Heart left ventricle (tissue), 16 donors: ENCODE measurements around the gene CCDC69. TPM values are rescaled to one million over a fixed set of nuclear protein-coding genes. Genes with fewer than 3 reads are reported as not detected.

Experiments
- ATAC-seq, 4 donors: fragments of 200-7000 bp; cut with Tn5 transposase; one replicate each; pipeline ENCODE4 v1.9.1; 2020 to 2022; ENCODE audit warnings: moderate library complexity in 4 of 4, mild to moderate bottlenecking in 3 of 4, moderate number of reproducible peaks in 1 of 4
- DNase-seq, 5 donors: peaks; one replicate each; pipeline ENCODE4 v3.0.0-alpha.2; 2020
- H3K27ac ChIP-seq, 12 donors: fragments of 200-600 bp; sonication (generic) in 4 of 12; one replicate each; pipeline versions ENCODE4 v1.5.0 to v1.8.0; 2016 to 2022; ENCODE audit warnings: mild to moderate bottlenecking in 2 of 12
- H3K27me3 ChIP-seq, 9 donors: fragments of 200-600 bp; sonication (generic) in 2 of 9; one replicate each; pipeline versions ENCODE4 v1.5.1 to v1.8.0; 2016 to 2022; ENCODE audit warnings: mild to moderate bottlenecking in 3 of 9
- H3K36me3 ChIP-seq, 9 donors: fragments of 200-600 bp; sonication (generic) in 2 of 9; one replicate each; pipeline versions ENCODE4 v1.5.0 to v1.8.0; 2018 to 2022; ENCODE audit warnings: mild to moderate bottlenecking in 2 of 9
- H3K4me1 ChIP-seq, 12 donors: fragments of 200-600 bp; sonication (generic) in 4 of 12; one replicate each; pipeline versions ENCODE4 v1.5.0 to v1.8.0; 2016 to 2022; ENCODE audit warnings: mild to moderate bottlenecking in 3 of 12
- H3K4me3 ChIP-seq, 12 donors: fragments of 200-600 bp; sonication (generic) in 4 of 12; one replicate each; pipeline versions ENCODE4 v1.5.0 to v1.8.0; 2017 to 2022; ENCODE audit warnings: mild to moderate bottlenecking in 9 of 12, moderate library complexity in 4 of 12
- H3K9me3 ChIP-seq, 12 donors: fragments of 200-600 bp; sonication (generic) in 4 of 12; one replicate each; pipeline versions ENCODE4 v1.5.0 to v1.8.0; 2016 to 2022; ENCODE audit warnings: mild to moderate bottlenecking in 1 of 12
- CTCF ChIP-seq, 12 donors: fragments of 200-600 bp; sonication (generic) in 4 of 12; IDR thresholded peaks; one replicate each; pipeline versions ENCODE4 v1.5.0 to v1.8.0; 2018 to 2022; ENCODE audit warnings: antibody characterized with exemption in 12 of 12, mild to moderate bottlenecking in 5 of 12
- POLR2A ChIP-seq, 2 donors: fragments of 450-650 bp; IDR thresholded peaks; one replicate each; pipeline ENCODE4 v1.6.1; 2017; ENCODE audit warnings: antibody characterized with exemption in 2 of 2, mild to moderate bottlenecking in 2 of 2, moderate library complexity in 2 of 2
- WGBS, 4 donors: extraction: QIAGEN DNeasy Blood & Tissue Kit in 2 of 4; methylation state at CpG; one replicate each; pipeline versions ENCODE4 v1.1.5 to v1.1.7; 2013 to 2018; 5-methylcytosine and 5-hydroxymethylcytosine counted together
- intact Hi-C, 10 donors: fragments of 100-400 bp; cut with DNase I; formaldehyde crosslinking; loops; one replicate each; pipeline versions ENCODE4 v1.11.1 to v1.14.2; 2022
- polyA plus RNA-seq, 2 donors: library from polyadenylated mRNA; stranded (reverse); fragments of 200-250 nt; gene quantifications; one replicate each; pipeline ENCODE4 v1.2.3, GENCODE V29; 2013
- total RNA-seq, 9 donors: library from RNA; depleted of rRNA in 2 of 9; stranded (reverse); fragments of >200 nt in 2 of 9; fragmentation: NEBNext Ultra II Directional in 3 of 9; extraction: Animal tissue kit (Norgen Biotek cat#: 25700) in 3 of 9; gene quantifications; one replicate each; pipeline versions ENCODE4 v1.1.0 to v1.2.4, GENCODE V29; 2016 to 2023
- donor health status: ischemic (EF 13 %, LVEDD 7.1; RV severe dilation, severe dysfunction).
- donor health status: healthy with polysubstance abuse.
- donor health status: DM: no; HTN: yes; CAD: no.
- donor health status: DM: no; HTN: no; CAD: no.
- donor health status: ischemic (EF 25% LVEDD 6.9; RV normal size, moderate dysfunction).
- donor health status: ischemic (EF 25% LVEDD 5.7; RV mildly dilated, moderate dysfunction).
- donor health status: healthy.
- donor health status: DM: yes; HTN: yes; CAD: no.
- donor health status: ischemic (EF 35%, LVEDD 5.7; RV mildly dilated, moderate dysfunction).
- donor health status: nonischemic (EF 11% LVEDD 7.7; RV severe dilation, severe dysfunction).
- donor health status: DM: yes; HTN: yes; CAD: no.
- donor health status: PGD.
- donor health status: ischemic (EF 29% LVEDD 5.4; RV normal size, mild dysfunction).
- donor health status: nonischemic (EF 23%, LVEDD 6.1; RV moderate dilation, normal function).

Gene CCDC69
- total and polyA plus RNA-seq, 11 donors = 82.5 to 245 (median 119) TPM

DNA sequence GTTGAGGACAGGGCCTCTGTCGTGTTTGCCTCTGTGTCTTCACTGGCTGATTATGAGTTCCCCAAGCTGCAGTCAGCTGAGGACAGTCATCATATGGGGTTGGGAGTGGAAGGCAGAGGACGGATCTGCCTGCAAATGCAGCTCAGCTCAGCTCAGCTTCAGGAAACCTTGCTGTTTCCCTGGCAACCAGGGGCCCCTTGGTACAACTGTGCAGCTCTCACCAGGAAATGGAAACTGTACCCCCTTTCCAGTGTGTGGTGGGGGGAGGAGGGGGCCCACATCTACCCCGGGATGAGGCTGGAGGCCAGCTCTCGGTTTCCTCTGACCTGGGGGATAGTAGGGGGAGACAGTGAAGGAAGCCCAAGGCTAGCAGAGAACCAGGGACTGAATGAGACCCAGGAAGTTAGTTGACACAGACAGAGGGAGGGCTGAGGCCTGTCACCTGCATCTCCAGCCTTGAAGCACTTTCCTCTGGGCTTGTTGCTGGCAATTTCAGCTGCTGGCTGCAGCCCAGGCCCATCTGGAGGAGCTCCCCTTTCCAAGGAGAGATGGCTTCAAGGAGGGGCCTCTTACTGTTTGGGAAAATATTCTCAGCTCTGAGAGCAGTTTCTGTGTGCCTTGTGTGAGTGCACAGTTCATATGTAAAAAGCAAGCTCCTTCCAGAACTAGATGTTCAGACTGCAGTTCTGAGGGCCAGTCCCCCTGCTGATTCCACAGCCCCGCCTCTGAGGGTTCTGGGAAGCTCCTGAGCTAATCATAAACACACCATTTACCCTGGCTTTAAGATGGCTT is 73.2 kb downstream of the CCDC69 start:
- H3K4me3 ChIP-seq = no peak overlapping the region
- ATAC-seq (peak; percentile 45 to 76 (median 65)), DNase-seq (no peak)
- H3K4me1 ChIP-seq = peaks cover 17 to 99% (median 72%) of the 10 kb centered on the region in 12 donors
- H3K9me3 ChIP-seq = no peaks in the 10 kb centered on the region
- peaks cover 0 to 34% (median 19%) of the 10 kb centered on the region in 9 donors for H3K36me3 ChIP-seq
- no peaks in the 10 kb centered on the region for H3K27me3 ChIP-seq
- WGBS, 4 donors = 15 to 26% (median 19%) methylated on average over 5 of the region's 5 CpGs
- no peak for TF ChIP-seq POLR2A (IDR thresholded peaks at IDR 0.05)
- no peak for TF ChIP-seq CTCF (IDR thresholded peaks at IDR 0.05)
- H3K27ac ChIP-seq = peak overlapping the region; percentile 33 to 94 (median 63)
- intact Hi-C loops = loop anchor here in 2 of 10 donors (10.0 kb wide), 2 partner anchors 356 to 366 kb away; no protein-coding TSS in a partner anchor

DNA sequence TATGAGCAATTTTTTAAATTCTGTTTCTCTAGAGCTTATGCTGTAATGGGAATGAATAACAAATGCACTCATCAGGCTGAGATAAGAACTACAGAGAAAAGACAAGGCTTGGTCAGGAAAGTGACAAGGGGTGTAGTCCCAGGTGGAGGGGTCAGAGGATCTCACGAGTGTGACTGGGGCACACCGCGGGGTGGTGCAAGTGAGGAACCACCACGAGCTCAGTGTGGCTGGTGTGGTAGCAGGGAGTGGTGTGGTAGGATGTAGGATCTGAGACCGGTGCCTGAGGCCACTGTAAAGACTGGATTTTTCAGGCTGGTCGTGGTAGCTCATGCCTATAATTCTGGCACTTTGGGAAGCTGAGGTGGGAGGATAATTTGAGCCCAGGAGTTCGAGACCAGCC is 75.3 kb downstream of the CCDC69 start:
- H3K36me3 ChIP-seq = peaks cover 0 to 48% (median 30%) of the 10 kb centered on the region in 9 donors
- TF ChIP-seq CTCF (IDR thresholded peaks at IDR 0.05) = no peak
- no peaks in the 10 kb centered on the region for H3K27me3 ChIP-seq
- H3K4me3 ChIP-seq = no peak overlapping the region
- peaks cover 16 to 99% (median 62%) of the 10 kb centered on the region in 12 donors for H3K4me1 ChIP-seq
- no peak for ATAC-seq
- H3K27ac ChIP-seq = peak overlapping the region in 1 of 12 donors; percentile 44
- WGBS, 4 donors = 78 to 84% (median 80%) methylated on average over 7 of the region's 7 CpGs
- no peak for DNase-seq
- intact Hi-C loops = no loop called here
- no peaks in the 10 kb centered on the region for H3K9me3 ChIP-seq

DNA sequence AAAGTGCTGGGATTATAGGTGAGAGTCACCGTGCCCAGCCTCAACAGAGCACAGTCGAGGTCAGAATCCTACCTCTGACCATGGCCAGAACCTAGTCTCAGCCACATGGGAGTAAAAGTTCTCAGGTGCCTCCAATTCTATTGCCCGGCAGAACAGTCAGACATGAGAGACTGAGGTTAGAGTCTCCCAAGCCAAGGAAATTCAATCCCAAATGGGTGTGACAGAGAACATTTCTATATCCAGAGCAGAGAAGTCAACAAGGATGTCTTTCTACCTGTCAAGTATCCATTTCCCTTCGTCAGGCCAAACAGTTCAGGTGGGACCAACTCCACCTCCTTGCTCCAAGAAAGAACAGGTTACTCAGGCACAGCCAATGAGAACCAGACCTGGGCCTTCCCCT is 76.9 kb downstream of the CCDC69 start:
- 94 to 96% (median 95%) methylated on average over 4 of the region's 4 CpGs for WGBS, 4 donors
- Histone ChIP-seq H3K4me3 (no peak overlapping the region), H3K27me3 (no peaks in the 10 kb centered on the region), H3K9me3 (no peaks in the 10 kb centered on the region), H3K4me1 (peaks cover 16 to 99% (median 60%) of the 10 kb centered on the region in 12 donors), H3K36me3 (peaks cover 0 to 60% (median 34%) of the 10 kb centered on the region in 9 donors), H3K27ac (peak overlapping the region in 1 of 12 donors; percentile 30)
- no peak for TF ChIP-seq POLR2A (IDR thresholded peaks at IDR 0.05)
- no peak for TF ChIP-seq CTCF (IDR thresholded peaks at IDR 0.05)
- intact Hi-C loops = no loop called here
- ATAC-seq = no peak
- no peak for DNase-seq

- ATAC-seq = no peak
- Histone ChIP-seq H3K9me3 (no peaks in the 10 kb centered on the region), H3K27me3 (no peaks in the 10 kb centered on the region), H3K4me3 (no peak overlapping the region), H3K4me1 (peaks cover 16 to 99% (median 60%) of the 10 kb centered on the region in 12 donors), H3K36me3 (peaks cover 0 to 64% (median 34%) of the 10 kb centered on the region in 9 donors), H3K27ac (no peak overlapping the region)
- intact Hi-C loops = no loop called here
- no peak for TF ChIP-seq CTCF (IDR thresholded peaks at IDR 0.05)
- no peak for DNase-seq
Observed at GRCh38 chr5:151146061-151146460, 77.8 kb downstream of the CCDC69 start.
